ENCODE measurements around the gene TMC4. TPM values are rescaled to one million over a fixed set of nuclear protein-coding genes. Genes with fewer than 3 reads are reported as not detected.
A peak's percentile ranks its signal among the peaks of the same experiment; 100 is the strongest.

TMC4 gene
- total RNA-seq, 1 donor from 2014 or later = 2.9 TPM

DNA sequence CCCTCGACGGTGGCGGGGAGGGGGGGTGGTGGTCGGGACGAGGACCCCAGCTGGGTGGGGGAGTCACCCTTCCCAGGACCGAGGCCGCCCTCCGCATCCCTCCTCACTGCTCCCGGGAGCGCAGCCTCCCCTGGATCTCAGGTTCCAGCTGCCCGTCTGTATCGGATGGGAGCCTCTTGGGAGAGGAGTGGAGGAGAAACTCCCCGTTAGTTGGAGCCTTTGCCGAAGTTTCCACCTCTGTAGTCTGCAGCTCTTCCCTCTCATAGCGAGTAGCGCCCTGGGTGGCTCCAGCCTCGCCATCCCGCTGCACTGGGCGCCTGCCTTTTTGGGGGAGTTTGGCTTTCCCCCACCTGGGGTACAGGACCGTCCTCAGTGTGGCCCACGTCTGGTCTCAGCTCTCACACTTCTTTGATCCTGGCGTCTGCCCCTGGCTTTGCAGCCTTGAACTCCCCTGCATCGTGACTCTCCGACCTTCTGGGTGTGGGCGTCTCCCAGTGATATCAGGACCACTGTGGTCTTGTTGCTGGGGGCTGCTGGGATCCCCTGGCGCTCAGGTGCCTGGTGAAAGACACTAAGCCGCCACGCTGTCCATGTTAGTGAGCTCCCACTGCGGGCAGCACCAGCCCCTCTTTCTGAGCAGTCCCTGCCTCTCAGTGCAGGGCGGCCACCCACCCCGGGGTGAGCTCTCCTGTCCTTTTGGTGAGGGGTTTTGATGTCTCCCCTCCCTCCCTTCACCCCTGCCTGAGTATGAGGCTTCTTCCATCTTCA, 34.3 kb downstream of the TMC4 start:
- ATAC-seq = no peak
- peak; percentile 62 for DNase-seq (ENCODE audit: low spot score)
- intact Hi-C loops (cut with DNase I) = no loop called here

DNA sequence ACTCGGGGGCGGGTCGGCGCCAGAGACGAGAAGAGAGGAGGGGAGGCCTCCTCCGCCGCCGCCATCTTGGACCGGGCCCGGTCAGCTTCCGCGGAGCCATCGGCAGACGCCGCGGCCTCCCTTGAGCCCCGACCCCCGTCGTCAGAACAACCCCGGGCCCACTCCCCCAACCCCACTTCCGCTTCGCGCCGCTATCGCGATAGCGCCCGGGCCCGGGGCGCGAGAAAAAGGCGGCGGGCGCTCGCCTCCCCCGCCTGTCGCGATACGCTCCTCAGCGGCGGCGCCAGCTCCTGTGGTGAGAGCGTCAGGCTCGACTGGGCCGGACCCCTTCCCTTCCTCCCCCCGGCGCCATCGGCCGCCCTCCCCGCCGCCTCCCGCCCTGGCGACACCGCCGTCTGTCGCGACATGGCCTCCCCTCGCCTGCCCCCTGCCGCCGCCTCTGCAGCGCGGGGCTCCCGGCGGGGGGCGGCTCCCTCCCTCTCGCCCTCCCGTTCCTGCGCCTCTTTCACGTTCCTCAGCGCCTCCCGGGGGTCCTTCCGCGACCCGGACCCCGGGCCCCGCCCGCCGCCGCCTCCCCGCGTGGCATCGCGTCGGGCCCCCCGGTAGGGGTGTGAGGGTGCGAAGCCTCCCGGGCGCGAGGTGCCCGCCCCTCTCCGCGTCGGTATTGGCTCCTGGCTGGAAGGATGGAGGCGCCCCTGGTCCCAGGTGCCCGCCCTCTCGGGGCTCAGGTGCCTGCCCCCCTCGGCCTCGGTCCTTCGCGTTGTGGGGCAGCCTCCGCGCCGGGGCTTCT, 35.1 kb downstream of the TMC4 start, which contains the start of gene CNOT3:
Gene CNOT3, plus strand, starts transcription at position 64 of the 790 bp plus-strand sequence. CDS start 5,217 bp downstream, outside the sequence.
- intact Hi-C loops (cut with DNase I) = no loop called here
- peak; percentile 71 for DNase-seq (ENCODE audit: low spot score)
- no peak for ATAC-seq

DNA sequence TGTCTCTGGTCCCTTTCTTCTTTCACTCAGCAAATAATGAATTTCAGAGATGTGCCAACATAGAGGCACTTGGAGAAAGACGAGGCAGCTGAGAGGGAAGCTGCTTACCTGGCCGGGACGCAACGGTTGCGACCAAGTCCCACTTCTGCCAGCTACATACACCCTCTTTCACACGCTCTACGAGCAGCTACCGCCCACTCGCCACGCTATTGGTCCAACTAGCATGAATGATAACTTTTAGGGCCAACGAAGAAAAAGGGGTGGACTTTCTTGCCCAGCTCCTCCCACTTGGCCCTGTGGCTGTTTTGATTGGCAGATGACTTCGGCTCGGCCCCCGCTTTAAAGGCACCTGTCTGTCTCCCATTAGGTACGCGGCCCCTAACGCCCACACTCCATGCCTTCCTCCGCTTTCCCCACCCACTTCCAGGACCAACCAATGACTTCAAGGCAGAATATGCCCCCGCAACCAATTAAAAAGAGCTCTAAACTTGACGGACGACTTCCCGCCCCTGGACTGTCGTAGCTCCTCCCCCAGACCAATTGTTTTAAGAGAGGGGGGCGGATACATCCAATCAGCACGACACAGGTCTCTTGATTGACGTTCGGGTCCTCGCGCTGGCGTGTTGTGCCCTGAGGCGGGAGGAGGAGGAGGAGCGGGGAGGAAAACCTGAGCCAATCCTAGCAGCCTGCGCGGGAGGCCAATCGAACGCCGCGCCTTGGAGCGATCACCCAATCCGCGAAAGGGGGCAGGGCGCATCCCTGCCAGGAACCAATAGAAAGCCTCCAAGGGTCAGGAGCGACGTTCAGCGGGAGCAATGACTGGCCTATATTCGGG, 35.9 kb downstream of the TMC4 start:
- ATAC-seq = peak; percentile 97

DNA sequence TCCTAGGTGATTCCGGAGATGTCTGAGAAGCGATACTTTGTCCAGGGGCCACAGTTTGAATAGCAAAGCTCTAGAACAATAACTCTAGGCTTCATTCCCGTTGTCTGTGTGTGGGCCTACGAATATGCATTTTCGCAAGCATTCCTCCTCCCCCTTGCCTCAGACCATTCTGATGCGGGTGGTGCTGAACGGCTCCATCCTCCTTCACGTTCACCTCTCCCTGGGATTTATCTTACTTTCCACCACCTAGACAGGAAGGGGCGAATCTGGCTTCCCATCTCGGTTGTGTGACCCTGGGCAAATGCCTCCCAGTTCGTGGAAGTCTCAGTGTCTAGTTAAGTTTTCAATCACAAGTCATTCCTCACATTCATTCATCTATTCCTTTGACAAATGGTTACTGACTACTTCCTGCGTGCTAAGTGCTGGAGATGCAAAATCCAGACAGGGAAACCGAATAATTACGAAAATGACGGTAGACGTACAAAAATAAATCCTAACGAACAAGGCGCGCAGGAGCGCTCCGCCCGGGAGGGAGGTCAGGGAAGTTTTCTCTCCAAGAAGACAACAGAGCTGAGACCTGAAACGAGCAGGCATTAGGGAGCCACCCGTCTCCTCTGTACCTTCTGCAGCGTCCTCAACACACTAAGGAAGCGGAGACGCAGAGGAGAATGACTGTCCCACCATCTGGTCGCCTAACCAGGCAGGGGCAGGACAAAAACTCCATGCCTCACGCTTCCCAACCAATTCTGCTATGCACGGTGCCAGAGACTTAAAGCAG, 36.7 kb downstream of the TMC4 start:
- no peak for DNase-seq (ENCODE audit: low spot score)
- intact Hi-C loops (cut with DNase I) = no loop called here
- no peak for ATAC-seq

More for the DNA sequence above, 35.9 kb downstream of the TMC4 start:
- intact Hi-C loops (cut with DNase I) = no loop called here
- peak; percentile 99 for DNase-seq (ENCODE audit: low spot score)

DNA sequence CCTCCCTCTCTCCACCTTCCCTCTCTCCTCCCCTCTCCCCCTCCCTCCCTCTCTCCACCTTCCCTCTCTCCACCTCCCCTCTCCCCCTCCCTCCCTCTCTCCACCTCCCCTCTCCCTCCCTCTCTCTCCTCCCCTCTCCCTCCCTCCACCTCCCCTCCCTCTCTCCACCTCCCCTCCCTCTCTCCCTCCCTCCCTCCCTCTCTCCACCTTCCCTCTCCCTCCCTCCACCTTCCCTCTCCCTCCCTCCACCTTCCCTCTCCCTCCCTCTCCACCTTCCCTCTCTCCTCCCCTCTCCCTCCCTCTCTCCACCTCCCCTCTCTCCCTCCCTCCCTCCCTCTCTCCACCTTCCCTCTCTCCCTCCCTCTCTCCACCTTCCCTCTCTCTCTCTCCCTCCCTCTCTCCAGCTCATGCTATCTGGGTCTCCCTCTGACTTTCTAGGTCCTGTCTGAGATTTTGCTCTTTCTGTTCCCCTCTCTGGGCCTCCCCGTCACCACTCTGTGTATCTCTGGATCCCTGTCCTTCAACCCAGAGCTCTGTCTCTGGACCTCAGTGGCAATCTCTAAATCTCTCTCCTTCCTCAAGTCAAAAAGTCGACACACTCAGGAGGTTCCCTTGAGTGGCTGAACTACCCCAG, 38.9 kb downstream of the TMC4 start:
- no peak for DNase-seq (ENCODE audit: low spot score)
- intact Hi-C loops (cut with DNase I) = no loop called here
- ATAC-seq = no peak

DNA sequence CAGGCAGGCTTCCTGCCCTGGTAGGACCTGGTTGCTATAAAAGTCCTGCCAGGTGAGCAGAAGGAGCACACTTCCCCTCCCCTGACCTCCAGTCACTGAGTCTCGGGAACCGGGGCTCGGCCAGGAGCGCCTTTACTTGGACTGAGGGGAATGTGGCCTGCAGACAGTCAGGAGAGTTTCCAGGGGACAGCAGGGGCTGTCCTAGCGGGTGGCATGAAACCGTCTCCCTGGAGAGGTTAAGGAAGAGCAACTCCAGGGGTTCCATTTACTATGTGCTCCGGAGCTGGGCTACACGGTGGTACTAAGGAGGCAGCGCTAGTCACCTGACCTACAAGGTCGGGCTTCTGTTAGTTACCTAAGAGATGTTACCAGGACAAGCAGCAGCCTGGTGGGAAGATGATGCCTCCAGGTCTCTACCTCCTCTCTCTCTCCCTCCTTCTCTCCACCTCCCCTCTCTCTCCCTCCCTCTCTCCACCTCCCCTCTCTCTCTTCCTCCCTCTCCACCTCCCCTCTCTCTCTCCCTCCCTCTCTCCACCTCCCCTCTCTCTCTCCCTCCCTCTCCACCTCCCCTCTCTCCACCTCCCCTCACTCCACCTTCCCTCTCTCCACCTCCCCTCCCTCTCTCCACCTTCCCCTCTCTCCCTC, 39.5 kb downstream of the TMC4 start:
- DNase-seq (ENCODE audit: low spot score) (no peak), ATAC-seq (no peak)
- intact Hi-C loops (cut with DNase I) = no loop called here

DNA sequence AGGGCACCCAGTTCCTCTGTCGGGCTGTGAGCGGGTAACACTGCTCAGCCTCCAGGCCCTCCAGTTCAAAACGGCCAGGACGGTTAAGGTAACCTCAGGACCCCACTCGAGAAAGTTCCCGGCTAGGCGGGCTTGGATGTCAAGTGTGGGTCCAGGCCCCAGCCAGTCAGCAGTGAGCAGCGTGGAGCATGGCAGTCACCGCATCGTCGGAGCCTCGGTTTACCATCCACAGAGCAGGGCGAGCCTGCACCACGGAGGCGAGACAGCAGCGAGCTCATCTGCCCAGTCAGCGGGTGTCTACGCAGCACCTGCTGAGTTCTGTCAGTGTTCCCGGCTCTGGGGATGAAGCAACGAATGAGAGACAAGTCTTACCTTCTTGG, 43.4 kb downstream of the TMC4 start:
- intact Hi-C loops (cut with DNase I) = no loop called here
- ATAC-seq (no peak), DNase-seq (ENCODE audit: low spot score) (no peak)

DNA sequence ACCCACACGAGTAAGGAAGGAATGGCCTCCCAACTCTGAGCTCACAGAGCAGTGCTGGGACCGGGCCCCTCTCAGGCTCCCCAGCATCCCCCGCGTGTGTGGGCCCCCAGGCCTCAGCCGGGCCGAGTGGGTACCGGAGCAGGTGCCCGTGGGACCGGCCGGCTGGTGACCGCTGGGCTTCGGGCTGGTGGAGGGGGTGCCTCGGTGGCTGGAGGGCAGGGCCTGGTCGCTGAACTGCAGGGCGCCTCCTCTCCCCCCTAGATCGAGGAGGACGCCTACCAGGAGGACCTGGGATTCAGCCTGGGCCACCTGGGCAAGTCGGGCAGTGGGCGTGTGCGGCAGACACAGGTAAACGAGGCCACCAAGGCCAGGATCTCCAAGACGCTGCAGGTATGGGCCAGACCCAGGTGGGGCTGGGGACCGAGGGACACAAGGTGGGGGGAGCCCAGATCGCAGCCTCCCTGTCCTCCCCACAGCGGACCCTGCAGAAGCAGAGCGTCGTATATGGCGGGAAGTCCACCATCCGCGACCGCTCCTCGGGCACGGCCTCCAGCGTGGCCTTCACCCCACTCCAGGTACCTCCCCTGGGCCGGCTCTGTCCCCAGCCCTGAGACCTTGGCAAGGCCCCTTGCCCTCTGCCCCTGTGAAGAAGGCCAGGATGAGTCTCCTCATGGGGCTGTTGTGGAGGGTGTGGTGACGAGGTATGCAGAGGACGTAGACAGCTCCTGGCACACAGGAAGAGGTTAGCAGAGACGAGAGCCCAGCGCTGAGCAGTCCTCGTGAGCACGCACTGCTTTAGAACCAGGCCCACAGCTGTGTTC, 44.0 kb downstream of the TMC4 start:
- intact Hi-C loops (cut with DNase I) = no loop called here
- no peak for ATAC-seq

DNA sequence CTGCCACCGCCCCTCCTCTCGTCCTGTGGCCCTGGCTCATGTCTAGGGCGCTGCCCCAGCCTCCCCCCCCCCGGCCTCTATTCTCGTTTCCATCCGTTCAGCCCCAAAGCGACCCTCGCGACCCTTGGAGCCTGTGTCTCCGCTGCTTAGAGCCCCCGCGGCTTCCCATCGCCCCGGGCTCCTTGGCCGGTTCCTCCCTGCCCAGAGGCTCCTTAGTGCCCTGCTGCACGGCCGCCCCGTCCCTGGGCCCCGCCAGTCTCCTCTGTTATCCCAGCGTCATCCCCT, 44.6 kb downstream of the TMC4 start:
- DNase-seq (ENCODE audit: low spot score) (no peak), ATAC-seq (no peak)
- intact Hi-C loops (cut with DNase I) = no loop called here

More for the DNA sequence above, 44.0 kb downstream of the TMC4 start:
- no peak for DNase-seq (ENCODE audit: low spot score)

DNA sequence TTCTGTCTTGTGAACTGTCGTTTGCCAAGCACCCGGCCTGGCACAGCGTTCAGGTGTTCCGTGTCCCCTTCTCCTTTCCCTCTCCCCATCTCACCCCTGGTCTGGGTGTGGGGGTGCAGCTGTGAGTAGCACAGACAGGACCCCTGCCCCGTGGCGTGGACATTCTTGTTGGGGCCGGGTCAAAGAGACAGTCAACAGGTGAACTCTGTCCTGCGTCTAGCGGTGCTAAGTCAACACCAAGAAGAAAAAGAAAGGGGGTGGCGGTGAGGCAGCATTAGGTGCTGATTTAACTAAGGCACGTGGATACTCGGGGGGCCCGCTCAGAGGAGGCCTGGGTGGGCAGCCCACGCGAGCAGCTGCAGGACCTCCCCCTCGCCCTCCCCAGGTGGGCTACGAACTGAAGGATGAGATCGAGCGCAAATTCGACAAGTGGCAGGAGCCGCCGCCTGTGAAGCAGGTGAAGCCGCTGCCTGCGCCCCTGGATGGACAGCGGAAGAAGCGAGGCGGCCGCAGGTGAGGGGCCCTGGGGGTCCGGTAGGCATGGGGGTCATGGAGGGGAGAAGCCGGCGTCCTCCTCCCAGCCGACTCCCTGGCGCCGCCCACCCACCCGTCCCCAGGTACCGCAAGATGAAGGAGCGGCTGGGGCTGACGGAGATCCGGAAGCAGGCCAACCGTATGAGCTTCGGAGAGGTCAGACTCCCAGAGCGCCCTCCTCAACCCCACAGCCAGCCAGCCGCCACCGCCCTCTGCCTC, 45.1 kb downstream of the TMC4 start:
- intact Hi-C loops (cut with DNase I) = no loop called here
- DNase-seq (ENCODE audit: low spot score) = no peak

DNA sequence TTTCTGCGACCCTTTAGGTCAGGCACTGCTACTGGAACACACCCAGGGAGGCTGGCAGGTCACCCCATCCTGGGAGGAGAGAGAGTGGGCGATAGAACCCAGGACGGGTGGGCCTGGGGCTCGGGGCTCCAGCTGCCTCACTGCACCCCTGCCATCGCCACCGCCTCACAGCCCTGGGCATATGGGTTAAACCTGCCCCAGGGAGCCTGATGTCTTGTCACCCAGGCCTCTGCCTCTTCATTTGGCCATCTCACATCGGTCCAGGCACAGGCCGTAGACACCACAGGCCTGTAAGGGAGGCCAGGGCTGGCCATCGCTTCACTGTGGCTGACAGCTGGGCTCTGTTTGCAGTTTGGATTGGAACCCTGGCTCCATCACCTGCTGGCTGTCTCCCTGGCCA, 47.2 kb downstream of the TMC4 start:
- intact Hi-C loops (cut with DNase I) = no loop called here
- ATAC-seq (no peak), DNase-seq (ENCODE audit: low spot score) (no peak)

More for the DNA sequence above, 45.1 kb downstream of the TMC4 start:
- ATAC-seq = no peak

DNA sequence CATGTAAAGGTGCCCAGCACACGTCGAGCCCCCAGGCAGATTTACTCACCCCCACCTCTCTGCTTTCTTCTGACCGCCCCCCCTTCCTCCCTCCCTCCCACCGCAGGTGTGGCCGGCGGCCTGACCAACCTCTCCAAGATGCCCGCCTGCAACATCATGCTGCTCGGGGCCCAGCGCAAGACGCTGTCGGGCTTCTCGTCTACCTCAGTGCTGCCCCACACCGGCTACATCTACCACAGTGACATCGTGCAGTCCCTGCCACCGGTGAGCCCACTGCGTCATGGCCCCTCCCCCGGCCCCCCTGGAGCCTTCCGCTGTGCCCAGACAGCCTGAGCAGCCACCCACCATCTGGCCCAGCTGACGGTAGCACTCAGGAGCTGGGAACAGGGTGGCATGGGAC, 48.6 kb downstream of the TMC4 start:
- intact Hi-C loops (cut with DNase I) = no loop called here
- no peak for DNase-seq (ENCODE audit: low spot score)

DNA sequence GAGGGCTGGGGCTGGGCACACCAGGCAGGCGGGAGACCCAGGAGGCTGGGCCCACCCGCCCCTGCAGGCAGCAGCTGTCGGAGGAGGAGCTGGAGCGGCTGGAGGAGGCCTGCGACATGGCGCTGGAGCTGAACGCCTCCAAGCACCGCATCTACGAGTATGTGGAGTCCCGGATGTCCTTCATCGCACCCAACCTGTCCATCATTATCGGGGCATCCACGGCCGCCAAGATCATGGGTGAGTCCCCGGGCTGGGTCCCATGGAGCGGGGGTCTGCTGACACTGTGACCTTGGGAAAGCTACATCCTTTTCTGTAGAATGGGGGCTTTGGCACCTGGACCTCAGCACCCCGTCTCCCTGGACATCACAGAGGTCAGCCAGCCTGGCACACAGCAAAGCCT, 49.3 kb downstream of the TMC4 start:
- DNase-seq (ENCODE audit: low spot score) = no peak
- no peak for ATAC-seq
- intact Hi-C loops (cut with DNase I) = no loop called here

More for the DNA sequence above, 48.6 kb downstream of the TMC4 start:
- ATAC-seq = no peak

DNA sequence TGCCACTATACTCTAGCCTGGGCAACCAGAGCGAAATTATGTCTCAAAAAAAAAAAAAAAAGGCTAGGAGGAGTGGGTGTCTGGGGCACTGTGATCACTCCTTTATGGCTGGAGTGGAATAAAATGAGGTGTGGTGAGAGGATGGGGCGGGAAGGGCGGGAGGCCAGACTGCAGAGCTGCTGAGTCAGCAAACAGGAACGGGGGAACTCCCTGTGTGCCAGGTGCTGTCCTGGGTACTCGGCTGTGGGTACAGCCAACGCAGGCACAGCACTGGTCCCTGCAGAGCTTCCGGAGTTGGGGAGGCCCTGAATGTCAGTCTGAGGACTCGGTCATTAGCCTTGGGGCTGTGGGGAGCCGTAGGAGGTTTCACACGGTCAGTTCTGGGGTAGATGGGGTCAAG, 51.7 kb downstream of the TMC4 start:
- DNase-seq (ENCODE audit: low spot score) (no peak), ATAC-seq (no peak)
- intact Hi-C loops (cut with DNase I) = no loop called here

DNA sequence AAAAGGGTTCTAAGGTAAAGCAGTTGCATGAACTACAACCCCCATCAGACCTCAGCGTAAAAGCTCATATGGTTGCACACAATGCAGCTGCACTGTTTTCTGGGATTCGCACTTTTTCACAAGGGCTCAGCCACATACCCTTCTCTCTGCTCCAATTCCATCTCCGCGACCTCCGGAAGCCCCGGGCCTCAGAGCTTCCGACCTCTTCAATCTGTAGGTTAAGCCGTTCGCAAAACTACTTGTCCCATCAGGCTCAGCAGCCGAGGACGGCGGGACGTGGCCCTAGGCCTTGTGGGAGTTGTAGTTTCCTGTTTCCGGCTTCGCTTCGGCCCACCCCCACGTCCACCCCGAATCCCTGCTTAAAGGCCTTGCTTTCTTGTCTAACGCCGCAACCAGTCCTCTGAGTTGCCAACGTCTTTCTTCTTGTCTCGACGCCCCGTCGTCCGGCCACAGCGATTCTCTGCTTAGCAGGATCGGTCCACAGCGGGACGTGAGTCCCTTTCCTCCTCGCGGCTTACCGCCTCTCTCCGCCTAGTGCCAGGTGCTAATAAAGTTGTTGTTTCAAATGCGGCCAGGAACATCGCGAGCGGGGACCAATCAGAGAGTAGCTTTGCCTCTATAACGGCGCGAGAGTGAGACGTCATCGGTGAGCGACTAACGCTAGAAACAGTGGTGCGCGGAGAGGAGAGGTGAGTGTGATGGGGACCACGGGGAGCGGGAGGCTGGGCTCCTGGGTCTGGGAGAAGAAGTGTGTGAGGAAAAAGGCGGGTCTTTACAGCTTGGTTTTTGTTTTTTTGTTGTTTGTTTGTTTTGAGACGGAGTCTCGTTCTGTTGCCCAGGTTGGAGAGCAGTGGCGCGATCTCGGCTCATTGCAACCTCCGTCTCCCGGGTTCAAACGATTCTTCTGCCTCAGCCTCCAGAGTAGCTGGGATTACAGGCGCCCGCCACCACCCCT, 57.6 kb downstream of the TMC4 start, which contains the start of the genes PRPF31 and TFPT:
Gene PRPF31, plus strand, starts transcription at position 646 of the 955 bp plus-strand sequence. CDS start 2,525 bp downstream, outside the sequence.
Gene TFPT, minus strand, starts transcription at position 549 of the 955 bp plus-strand sequence. Its CDS starts 388 bp downstream, at position 161.
- peak; percentile 98 for ATAC-seq
- intact Hi-C loops (cut with DNase I) = no loop called here
- peak; percentile 98 for DNase-seq (ENCODE audit: low spot score)

All from sciatic nerve (tissue), 2 donors.